A204.1 (cell line): ENCODE results near the gene SMC4.

Experiments used
- FAIRE-seq: peaks from 2 replicates; lab custom pipeline; 2012; peaks lifted over from hg19 to GRCh38; lab: Jason Lieb, UNC

Gene SMC4

DNA sequence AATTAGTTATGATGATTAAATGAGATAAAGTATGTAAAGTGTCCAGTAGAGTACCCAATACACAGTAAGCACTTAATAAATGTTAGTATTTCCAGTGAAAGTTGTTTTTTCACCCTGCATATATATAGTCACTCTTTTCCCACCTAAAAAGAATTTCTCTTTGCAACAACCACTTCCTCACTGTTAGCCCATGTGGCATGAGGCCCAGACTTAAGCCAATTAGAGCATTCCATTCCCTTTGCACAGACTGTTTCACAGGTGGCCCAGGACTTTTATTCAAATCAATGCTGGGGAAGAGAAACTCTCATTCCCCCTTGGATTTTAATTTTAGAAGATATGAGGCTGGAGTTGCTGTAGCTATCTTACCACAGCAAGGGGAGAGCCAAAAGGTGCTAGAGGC, 4.2 kb upstream of the SMC4 start:
- no peak for FAIRE-seq

- no peak for FAIRE-seq
These were observed 678 bp upstream of the SMC4 start for GRCh38 chr3:160398820-160399124.

GRCh38 chr3:160400030-160400701, 716 bp downstream of the SMC4 start:
- no peak for FAIRE-seq

GRCh38 chr3:160400702-160401150, 1.3 kb downstream of the SMC4 start:
- FAIRE-seq, result no peak

DNA sequence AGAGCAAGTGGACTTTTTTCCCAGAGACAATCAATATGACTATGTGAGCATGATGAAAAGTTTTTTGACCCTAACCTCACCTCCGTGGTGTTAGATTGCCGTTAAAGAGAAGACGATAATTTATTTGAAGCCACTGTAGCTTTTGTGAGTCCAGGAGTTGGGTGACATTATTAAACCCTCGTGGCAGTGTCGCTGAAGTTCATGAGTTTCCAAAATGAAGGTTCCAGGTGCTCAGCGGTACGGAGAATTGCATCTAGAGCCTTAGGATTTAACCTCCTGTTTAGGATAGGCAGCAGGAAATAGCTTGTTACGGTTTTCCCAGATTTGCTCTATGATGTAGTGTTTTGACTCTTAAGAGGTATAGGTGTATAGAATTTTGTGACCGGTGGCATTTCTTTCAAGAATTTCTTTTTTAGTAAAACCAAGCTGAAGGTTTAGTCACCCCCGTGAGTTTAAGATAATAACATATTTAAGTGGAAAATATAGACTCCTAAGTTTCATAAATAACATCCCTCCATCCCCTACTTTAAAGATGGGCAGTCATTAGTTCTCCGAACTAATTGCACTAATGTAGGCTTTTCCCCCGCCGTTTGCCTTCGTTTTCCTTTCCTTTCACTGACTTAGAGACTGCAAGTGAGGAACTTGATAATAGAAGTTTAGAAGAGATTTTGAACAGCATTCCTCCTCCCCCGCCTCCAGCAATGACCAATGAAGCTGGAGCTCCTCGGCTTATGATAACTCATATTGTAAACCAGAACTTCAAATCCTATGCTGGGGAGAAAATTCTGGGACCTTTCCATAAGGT, 2.0 kb downstream of the SMC4 start:
- peak; percentile 49 for FAIRE-seq

- FAIRE-seq, result no peak
These were observed 3.0 kb downstream of the SMC4 start for GRCh38 chr3:160402221-160403027.

DNA sequence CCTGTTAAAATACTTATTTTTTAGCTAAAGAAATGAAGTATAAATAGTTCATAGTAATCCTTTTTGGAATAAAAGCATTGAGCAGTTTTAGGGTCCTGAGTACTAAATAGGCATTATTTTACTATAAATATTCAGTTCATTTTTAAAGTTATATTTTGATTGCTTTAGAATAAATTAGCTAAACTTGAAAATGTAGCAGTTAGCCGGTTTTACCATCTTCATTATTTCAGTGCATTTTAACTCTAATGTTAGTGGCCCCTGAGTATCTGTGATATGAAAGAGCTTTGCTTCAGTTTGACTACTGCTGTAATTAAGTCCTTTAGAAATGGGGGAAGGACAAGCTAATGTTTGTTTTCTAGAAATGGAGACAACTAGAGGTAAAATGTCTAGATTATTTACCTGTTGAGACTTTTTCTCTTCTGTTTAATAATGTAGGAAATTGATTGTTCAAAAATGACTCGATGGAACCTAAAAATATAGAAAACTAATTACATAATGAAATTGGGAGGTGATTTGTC, 3.6 kb downstream of the SMC4 start:
- FAIRE-seq, result no peak

GRCh38 chr3:160403796-160404470, 4.5 kb downstream of the SMC4 start:
- FAIRE-seq, result no peak

GRCh38 chr3:160409812-160410610, 10.6 kb downstream of the SMC4 start:
- peak; percentile 46 for FAIRE-seq

DNA sequence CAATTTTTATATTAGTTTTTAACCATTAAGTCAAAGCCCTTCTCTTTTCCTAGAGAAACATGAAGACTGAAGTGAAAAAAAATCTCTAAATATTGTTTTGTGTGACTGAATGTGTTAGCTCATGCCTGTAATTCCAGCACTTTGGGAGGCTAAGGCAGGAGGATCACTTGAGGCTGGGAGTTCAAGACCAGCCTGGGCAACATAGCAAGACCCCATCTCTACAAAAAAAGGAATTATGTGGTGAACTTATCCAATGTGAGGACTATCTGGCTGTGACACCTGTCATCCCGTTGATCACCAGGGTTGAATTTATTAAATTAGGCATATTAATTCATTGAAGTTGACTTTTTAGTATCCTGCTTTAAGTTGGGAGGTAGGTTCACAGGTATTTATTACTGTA, 13.0 kb downstream of the SMC4 start:
- no peak for FAIRE-seq

GRCh38 chr3:160413613-160414248, 14.3 kb downstream of the SMC4 start:
- peak; percentile 93 for FAIRE-seq

DNA sequence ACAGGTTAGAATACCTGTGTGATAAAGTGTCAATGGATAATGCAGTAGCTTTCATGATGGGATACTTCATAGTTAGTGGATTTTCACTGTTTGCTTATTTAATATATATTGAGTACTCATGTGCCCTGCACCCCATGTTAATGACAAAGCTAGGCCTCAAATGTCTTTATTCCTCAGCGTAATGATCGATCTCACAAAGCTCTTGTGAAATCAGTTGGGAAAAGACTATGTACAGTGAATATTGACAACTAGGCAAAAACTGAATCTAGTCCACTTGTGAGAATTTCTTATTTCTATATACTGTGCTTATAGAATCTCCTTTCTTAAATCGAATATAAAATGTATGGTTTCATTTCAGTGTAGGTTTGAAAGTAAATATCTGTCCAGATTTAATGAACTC, 17.9 kb downstream of the SMC4 start:
- FAIRE-seq, result no peak

DNA sequence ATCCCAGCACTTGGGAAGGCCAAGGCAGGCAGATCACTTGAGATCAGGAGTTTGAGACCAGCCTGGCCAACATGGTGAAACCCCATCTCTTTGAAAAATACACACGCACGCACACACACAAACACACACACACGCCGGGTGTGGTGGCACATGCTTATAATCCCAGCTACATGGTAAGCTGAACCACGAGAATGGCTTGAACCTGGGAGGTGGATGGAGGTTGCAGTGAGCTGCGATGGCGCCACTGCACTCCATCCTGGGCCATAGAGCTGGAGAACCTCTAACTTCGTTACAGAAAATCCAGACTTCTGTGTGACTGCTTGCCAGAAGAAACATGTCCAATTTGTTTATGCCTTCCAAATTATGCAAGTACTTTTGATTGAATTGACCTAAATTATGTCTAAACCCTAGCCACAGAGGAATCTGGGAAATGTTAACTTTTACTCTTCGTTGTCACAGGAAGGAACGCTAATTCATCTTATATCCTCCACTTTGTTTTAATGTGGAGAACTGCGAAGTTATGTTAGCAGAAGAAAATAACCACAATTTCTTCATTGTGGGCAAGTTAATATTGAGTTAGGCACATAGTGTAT, 28.5 kb downstream of the SMC4 start:
- no peak for FAIRE-seq

- no peak for FAIRE-seq
These were observed 34.6 kb downstream of the SMC4 start for GRCh38 chr3:160434071-160434470.

GRCh38 chr3:160435095-160435494, 35.6 kb downstream of the SMC4 start:
- no peak for FAIRE-seq

GRCh38 chr3:160435747-160436146, 36.3 kb downstream of the SMC4 start:
- no peak for FAIRE-seq

- FAIRE-seq, result no peak
These were observed 37.6 kb downstream of the SMC4 start for GRCh38 chr3:160437083-160437455.

GRCh38 chr3:160440687-160441086, 41.2 kb downstream of the SMC4 start:
- no peak for FAIRE-seq

DNA sequence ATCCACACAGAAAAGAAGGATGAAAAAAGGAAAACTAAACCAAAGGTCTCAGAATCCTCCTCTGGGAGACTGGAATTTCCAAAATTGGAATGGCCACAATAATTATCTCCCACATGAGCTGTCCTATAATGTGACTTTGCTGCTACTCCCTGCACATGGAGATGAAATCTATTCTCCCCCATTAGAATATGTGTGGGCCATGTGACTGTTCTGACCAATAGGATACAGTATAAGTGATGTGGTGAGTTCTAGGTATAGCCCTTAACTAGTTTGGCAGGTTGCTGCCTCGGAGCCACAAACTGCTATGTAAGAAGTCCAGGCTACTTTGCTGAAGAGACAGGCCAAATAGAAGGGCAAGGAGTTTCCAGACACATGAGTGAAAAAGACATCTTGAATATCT, 45.0 kb downstream of the SMC4 start:
- FAIRE-seq, result no peak

DNA sequence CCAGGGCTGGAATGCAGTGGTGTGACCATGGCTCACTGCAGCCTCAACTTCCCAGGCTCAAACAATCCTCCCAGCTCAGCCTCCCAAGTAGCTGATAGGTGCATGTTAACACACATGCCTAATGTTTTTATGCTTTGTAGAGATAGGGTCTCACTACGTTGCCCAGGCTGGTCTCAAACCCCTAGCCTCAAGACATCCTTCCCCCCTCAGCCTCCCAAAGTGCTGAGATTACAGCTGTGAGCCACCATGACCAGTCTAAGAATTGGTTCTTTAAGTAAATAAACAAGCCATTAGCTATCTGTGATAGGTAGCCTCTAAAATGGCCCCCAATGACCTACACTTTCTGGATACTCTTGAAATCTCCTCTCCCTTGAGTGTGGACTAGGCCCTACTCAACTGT, 46.4 kb downstream of the SMC4 start:
- no peak for FAIRE-seq
